Activated naive CD8-positive, alpha-beta T cell (primary cell): ENCODE data around the gene FILIP1L.

Source experiments
- H3K27ac Mint-ChIP-seq: one replicate; pipeline ENCODE4 v1.8.0; 2021; ENCODE audit warnings: mixed read lengths
- H3K27me3 Mint-ChIP-seq: one replicate; pipeline ENCODE4 v1.8.0; 2021; ENCODE audit warnings: mixed read lengths
- H3K36me3 Mint-ChIP-seq: one replicate; pipeline ENCODE4 v1.8.0; 2021; ENCODE audit warnings: mixed read lengths
- H3K4me1 Mint-ChIP-seq: one replicate; pipeline ENCODE4 v1.8.0; 2021; ENCODE audit warnings: low read depth, mixed read lengths
- H3K4me3 Mint-ChIP-seq: one replicate; pipeline ENCODE4 v1.8.0; 2021; ENCODE audit warnings: mild to moderate bottlenecking, mixed read lengths
- H3K9me3 Mint-ChIP-seq: one replicate; pipeline ENCODE4 v1.8.0; 2021; ENCODE audit warnings: low read depth, mixed read lengths

FILIP1L gene

GRCh38 chr3:99891610-99892285 is 222.6 kb downstream of the FILIP1L start:
- Mint-ChIP-seq H3K9me3 (no peaks in the 10 kb centered on the region), H3K27ac (no peak overlapping the region), H3K4me3 (no peak overlapping the region), H3K27me3 (no peaks in the 10 kb centered on the region), H3K4me1 (peaks cover 12% of the 10 kb centered on the region), H3K36me3 (peaks cover 15% of the 10 kb centered on the region)

- H3K27ac Mint-ChIP-seq = no peak overlapping the region
- H3K9me3 Mint-ChIP-seq = no peaks in the 10 kb centered on the region
- H3K4me1 Mint-ChIP-seq = peaks cover 23% of the 10 kb centered on the region
- peaks cover 7% of the 10 kb centered on the region for H3K36me3 Mint-ChIP-seq
- no peak overlapping the region for H3K4me3 Mint-ChIP-seq
- no peaks in the 10 kb centered on the region for H3K27me3 Mint-ChIP-seq
Observed at GRCh38 chr3:99885851-99886250, 228.4 kb downstream of the FILIP1L start.

GRCh38 chr3:99885085-99885484 is 229.2 kb downstream of the FILIP1L start:
- H3K27ac Mint-ChIP-seq = no peak overlapping the region
- no peaks in the 10 kb centered on the region for H3K27me3 Mint-ChIP-seq
- H3K4me1 Mint-ChIP-seq = peaks cover 23% of the 10 kb centered on the region
- H3K9me3 Mint-ChIP-seq = no peaks in the 10 kb centered on the region
- peaks cover 7% of the 10 kb centered on the region for H3K36me3 Mint-ChIP-seq
- H3K4me3 Mint-ChIP-seq = no peak overlapping the region

GRCh38 chr3:99884484-99884883 is 229.8 kb downstream of the FILIP1L start:
- no peaks in the 10 kb centered on the region for H3K27me3 Mint-ChIP-seq
- H3K9me3 Mint-ChIP-seq = no peaks in the 10 kb centered on the region
- peak overlapping the region; percentile 3 for H3K27ac Mint-ChIP-seq
- no peak overlapping the region for H3K4me3 Mint-ChIP-seq
- peaks cover 23% of the 10 kb centered on the region for H3K4me1 Mint-ChIP-seq
- H3K36me3 Mint-ChIP-seq = peaks cover 7% of the 10 kb centered on the region

- H3K27me3 Mint-ChIP-seq = no peaks in the 10 kb centered on the region
- H3K4me1 Mint-ChIP-seq = peaks cover 25% of the 10 kb centered on the region
- H3K4me3 Mint-ChIP-seq = no peak overlapping the region
- no peak overlapping the region for H3K27ac Mint-ChIP-seq
- H3K36me3 Mint-ChIP-seq = peaks cover 7% of the 10 kb centered on the region
- no peaks in the 10 kb centered on the region for H3K9me3 Mint-ChIP-seq
Observed at GRCh38 chr3:99883693-99884092, 230.6 kb downstream of the FILIP1L start.

GRCh38 chr3:99883138-99883461 is 231.2 kb downstream of the FILIP1L start:
- no peaks in the 10 kb centered on the region for H3K27me3 Mint-ChIP-seq
- peaks cover 7% of the 10 kb centered on the region for H3K36me3 Mint-ChIP-seq
- no peak overlapping the region for H3K27ac Mint-ChIP-seq
- no peak overlapping the region for H3K4me3 Mint-ChIP-seq
- H3K9me3 Mint-ChIP-seq = no peaks in the 10 kb centered on the region
- peaks cover 25% of the 10 kb centered on the region for H3K4me1 Mint-ChIP-seq

- H3K36me3 Mint-ChIP-seq = peaks cover 7% of the 10 kb centered on the region
- no peaks in the 10 kb centered on the region for H3K27me3 Mint-ChIP-seq
- H3K27ac Mint-ChIP-seq = no peak overlapping the region
- H3K4me1 Mint-ChIP-seq = peaks cover 26% of the 10 kb centered on the region
- H3K9me3 Mint-ChIP-seq = no peaks in the 10 kb centered on the region
- no peak overlapping the region for H3K4me3 Mint-ChIP-seq
Observed at GRCh38 chr3:99882436-99883137, 231.7 kb downstream of the FILIP1L start.

- Mint-ChIP-seq H3K4me1 (peaks cover 34% of the 10 kb centered on the region), H3K27ac (no peak overlapping the region), H3K36me3 (peaks cover 4% of the 10 kb centered on the region), H3K9me3 (no peaks in the 10 kb centered on the region), H3K27me3 (no peaks in the 10 kb centered on the region), H3K4me3 (no peak overlapping the region)
Observed at GRCh38 chr3:99881121-99881524, 233.2 kb downstream of the FILIP1L start.

- Mint-ChIP-seq H3K4me1 (peaks cover 35% of the 10 kb centered on the region), H3K36me3 (no peaks in the 10 kb centered on the region), H3K27me3 (no peaks in the 10 kb centered on the region), H3K4me3 (no peak overlapping the region), H3K27ac (no peak overlapping the region), H3K9me3 (no peaks in the 10 kb centered on the region)
Observed at GRCh38 chr3:99879275-99879674, 235.0 kb downstream of the FILIP1L start.

- no peaks in the 10 kb centered on the region for H3K36me3 Mint-ChIP-seq
Observed at GRCh38 chr3:99878005-99878404, 236.3 kb downstream of the FILIP1L start.

GRCh38 chr3:99877031-99877579 is 237.2 kb downstream of the FILIP1L start:
- H3K4me1 Mint-ChIP-seq = peaks cover 35% of the 10 kb centered on the region
- H3K4me3 Mint-ChIP-seq = peak overlapping the region; percentile 73
- no peaks in the 10 kb centered on the region for H3K36me3 Mint-ChIP-seq
- no peaks in the 10 kb centered on the region for H3K27me3 Mint-ChIP-seq
- H3K9me3 Mint-ChIP-seq = no peaks in the 10 kb centered on the region
- no peak overlapping the region for H3K27ac Mint-ChIP-seq

More at GRCh38 chr3:99878005-99878404, 236.3 kb downstream of the FILIP1L start:
- Mint-ChIP-seq H3K9me3 (no peaks in the 10 kb centered on the region), H3K4me1 (peaks cover 31% of the 10 kb centered on the region), H3K27me3 (no peaks in the 10 kb centered on the region), H3K4me3 (no peak overlapping the region), H3K27ac (no peak overlapping the region)

- no peaks in the 10 kb centered on the region for H3K9me3 Mint-ChIP-seq
- peak overlapping the region; percentile 22 for H3K27ac Mint-ChIP-seq
- H3K27me3 Mint-ChIP-seq = no peaks in the 10 kb centered on the region
- peak overlapping the region; percentile 81 for H3K4me3 Mint-ChIP-seq
- H3K36me3 Mint-ChIP-seq = no peaks in the 10 kb centered on the region
- peaks cover 35% of the 10 kb centered on the region for H3K4me1 Mint-ChIP-seq
Observed at GRCh38 chr3:99875929-99876841, 238.1 kb downstream of the FILIP1L start.

- no peaks in the 10 kb centered on the region for H3K36me3 Mint-ChIP-seq
- H3K4me1 Mint-ChIP-seq = peaks cover 35% of the 10 kb centered on the region
- H3K4me3 Mint-ChIP-seq = peak overlapping the region; percentile 81
- H3K27ac Mint-ChIP-seq = peak overlapping the region; percentile 28
- no peaks in the 10 kb centered on the region for H3K9me3 Mint-ChIP-seq
- H3K27me3 Mint-ChIP-seq = no peaks in the 10 kb centered on the region
Observed at GRCh38 chr3:99875581-99875928, 238.7 kb downstream of the FILIP1L start.

- H3K4me3 Mint-ChIP-seq = no peak overlapping the region
Observed at GRCh38 chr3:99874237-99875002, 239.9 kb downstream of the FILIP1L start.

More at GRCh38 chr3:99874237-99875002, 239.9 kb downstream of the FILIP1L start:
- H3K4me1 Mint-ChIP-seq = peaks cover 35% of the 10 kb centered on the region
- no peaks in the 10 kb centered on the region for H3K27me3 Mint-ChIP-seq
- H3K36me3 Mint-ChIP-seq = peaks cover 2% of the 10 kb centered on the region
- H3K9me3 Mint-ChIP-seq = no peaks in the 10 kb centered on the region
- no peak overlapping the region for H3K27ac Mint-ChIP-seq
